HG03175 (cell line): ENCODE data around the gene PXDN.
"Not testable (repeated sequence)": the region's sequence is repeated elsewhere in the genome, so short reads cannot be mapped to it uniquely, and the experiment has no call there.

ENCODE experiments used
- ATAC-seq: cut with Tn5 transposase; IDR thresholded peaks from one replicate; pipeline ENCODE4 v1.9.1; 2021; ENCODE audit warnings: mild to moderate bottlenecking, moderate library complexity; ENCODE audit not compliant: unreplicated experiment

PXDN gene

GRCh38 chr2:1688161-1688560 is 56.2 kb downstream of the PXDN start:
- ATAC-seq: no peak

DNA sequence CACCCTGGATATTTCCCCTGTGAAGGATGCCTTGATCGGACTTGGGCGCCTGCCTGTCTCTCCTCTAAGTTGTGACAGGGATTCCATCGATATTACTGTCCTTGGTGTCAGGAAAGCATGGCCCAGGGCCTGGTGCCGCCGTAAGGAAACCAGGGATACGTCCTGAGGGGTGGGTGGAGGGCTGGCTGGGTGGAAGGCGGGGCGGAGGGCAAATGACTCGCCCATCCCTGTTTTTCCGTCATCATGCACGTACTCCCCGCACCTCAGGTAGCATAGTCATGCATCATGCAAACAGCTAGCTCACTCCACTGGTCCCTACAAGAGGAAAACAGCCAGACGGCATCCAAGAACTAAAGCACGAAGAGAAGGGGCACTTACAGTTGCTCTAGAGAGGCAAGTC is 57.1 kb downstream of the PXDN start:
- no peak for ATAC-seq

GRCh38 chr2:1686784-1687105 is 57.6 kb downstream of the PXDN start:
- no peak for ATAC-seq

DNA sequence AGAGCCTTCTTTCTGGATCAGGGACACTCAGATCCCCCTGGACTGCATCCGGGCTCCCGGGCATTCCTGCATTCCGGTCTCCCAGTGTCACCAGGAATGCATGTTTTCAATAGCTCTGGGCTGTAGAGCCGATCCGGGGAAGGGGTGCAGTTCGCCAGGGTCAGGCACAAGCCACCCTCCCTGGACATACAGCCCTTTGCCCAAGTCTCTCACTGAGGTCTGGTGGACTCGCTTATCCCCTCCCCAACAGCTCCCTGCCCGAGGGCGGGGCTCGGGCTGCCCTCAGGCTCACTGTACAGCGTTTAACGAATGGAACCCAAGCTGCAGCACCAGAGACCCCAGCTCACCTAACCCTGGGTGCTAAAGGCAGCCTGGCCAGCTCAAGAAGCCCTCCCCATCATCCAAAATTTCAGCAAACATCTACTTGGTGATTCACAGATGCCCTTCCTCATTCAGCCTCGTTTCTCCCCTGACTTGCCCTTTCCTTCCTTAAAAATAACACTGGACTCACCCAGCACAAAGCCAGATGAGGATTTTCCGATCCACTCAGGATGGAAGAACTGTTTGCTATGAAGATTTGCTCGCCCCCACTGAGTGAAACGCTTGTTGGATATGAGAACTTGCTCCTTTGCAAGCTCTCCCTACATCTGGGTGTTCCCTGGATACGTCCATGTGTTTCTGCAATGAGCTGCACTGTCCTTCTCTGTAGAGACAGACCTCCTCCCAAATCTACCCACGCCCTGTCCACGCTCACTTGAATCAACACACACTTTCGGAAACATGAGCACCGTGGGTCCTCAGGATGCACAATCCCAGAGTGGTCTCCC is 58.1 kb downstream of the PXDN start:
- no peak for ATAC-seq

- ATAC-seq: no peak
Measured at GRCh38 chr2:1685078-1685956, 59.0 kb downstream of the PXDN start.

GRCh38 chr2:1683297-1683696 is 61.0 kb downstream of the PXDN start:
- no peak for ATAC-seq

DNA sequence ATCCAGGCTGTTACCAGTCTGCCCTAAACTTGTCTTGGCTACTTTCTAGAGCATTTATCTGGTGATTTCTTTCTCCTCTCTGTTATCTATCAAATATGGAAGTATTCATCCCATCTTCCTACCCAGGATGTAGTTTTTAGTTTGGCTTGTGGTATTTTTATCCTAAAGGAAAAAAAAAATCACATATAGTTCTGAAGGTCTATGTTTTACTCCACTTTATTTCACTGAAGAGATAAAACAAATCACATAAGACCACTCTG is 62.2 kb downstream of the PXDN start:
- no peak for ATAC-seq

GRCh38 chr2:1681323-1682180 is 62.8 kb downstream of the PXDN start:
- no peak for ATAC-seq

- no peak for ATAC-seq
Measured at GRCh38 chr2:1681017-1681318, 63.3 kb downstream of the PXDN start.

- no peak for ATAC-seq
Measured at GRCh38 chr2:1680222-1681016, 63.9 kb downstream of the PXDN start.

GRCh38 chr2:1679488-1680039 is 64.8 kb downstream of the PXDN start:
- ATAC-seq: not testable (repeated sequence)

DNA sequence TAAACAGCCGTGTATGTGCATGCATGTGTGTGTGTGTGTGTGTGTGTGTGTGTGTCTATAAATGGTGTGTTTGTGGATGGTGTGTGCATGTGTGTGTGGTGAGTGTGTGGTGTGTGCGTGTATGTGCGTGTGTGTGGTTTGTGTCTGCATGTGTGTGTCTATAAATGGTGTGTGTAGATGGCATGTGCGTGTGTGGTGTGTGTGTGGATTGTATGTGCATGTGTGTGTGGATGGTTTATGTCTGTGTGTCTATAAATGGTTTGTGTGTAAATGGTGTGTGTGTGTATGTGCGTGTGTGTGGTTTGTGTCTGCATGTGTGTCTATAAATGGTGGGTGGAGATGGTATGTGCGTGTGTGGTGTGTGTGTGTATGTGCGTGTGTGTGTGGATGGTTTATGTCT is 65.2 kb downstream of the PXDN start:
- ATAC-seq: not testable (repeated sequence)

DNA sequence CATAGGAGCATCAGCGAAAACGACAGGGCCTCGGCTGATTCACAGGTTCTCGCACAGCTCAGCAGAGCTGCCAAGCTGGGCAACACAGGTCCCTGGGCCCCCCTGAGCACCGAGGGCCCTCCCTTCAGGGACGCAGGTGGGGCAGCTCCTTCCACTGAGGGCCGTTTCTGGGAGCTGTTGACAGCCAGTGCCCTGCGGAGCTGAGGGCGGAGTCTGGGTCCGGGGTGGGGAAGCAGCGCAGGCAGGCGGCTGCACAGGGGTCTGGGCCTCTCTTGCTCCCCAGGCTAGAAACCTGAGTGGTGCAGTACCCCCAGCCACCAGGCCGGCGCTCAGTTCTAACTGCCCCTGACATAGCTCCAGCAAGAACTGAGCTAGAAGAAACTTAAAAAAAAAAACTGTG is 65.7 kb downstream of the PXDN start:
- ATAC-seq: no peak

DNA sequence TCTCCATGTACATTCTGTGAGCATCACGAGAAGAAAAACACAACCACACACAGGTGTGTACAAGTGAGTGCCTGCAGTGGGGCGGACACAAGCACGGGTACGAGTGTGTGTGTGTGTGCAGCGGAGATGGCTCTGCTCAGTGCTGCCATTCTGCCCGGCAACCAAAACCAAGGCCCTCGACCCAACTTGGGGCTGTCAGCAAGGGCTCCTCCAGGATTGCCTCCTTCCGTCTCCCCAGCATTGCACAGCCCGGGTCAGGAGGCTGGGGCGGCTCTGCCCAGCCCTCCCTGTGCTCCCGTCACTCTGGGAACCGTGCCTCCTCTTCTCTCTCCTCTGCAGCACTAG is 66.5 kb downstream of the PXDN start:
- ATAC-seq: no peak

DNA sequence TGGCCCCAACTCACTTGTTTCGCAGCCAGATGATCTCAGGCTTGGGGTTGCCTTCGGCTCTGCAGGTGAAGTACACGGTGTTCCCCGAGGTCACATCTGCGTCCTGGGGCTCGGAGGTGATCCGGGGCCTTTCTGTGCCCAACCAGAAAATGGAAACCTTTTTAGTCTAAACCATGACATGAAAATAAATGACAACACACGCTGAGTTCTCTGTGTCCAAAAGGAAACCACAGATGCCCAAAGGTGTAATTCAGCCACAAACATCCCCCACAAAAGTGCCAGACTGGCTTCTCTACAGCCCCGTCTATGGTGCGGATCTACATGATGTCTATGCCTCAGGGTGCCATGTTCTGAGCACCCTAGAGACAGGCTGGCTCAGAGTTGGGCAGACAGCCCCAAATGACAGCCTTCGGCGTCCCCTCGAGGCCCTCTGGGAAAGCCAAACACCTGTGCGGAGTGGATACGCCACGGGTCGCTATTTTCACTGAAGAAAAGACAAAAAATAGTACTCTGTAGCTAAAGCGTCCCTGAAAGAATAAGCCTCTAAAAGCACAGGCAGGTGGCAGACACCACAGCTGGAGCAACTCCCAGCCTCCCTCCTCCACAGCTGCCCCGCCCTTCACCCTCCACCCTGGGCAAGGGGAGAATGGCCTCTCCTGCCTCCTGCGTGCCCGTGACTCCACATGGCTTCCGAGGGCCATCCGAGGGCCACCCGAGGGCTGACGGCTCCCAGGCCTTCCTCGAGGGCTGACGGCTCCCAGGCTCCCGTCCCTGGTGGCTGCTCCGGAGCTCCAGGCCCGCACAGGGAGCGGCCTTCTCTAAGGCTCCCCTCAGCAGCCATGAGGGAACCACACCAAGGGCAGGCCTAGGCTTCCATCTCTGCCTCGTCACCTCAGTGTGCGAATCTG is 67.1 kb downstream of the PXDN start:
- ATAC-seq: no peak

DNA sequence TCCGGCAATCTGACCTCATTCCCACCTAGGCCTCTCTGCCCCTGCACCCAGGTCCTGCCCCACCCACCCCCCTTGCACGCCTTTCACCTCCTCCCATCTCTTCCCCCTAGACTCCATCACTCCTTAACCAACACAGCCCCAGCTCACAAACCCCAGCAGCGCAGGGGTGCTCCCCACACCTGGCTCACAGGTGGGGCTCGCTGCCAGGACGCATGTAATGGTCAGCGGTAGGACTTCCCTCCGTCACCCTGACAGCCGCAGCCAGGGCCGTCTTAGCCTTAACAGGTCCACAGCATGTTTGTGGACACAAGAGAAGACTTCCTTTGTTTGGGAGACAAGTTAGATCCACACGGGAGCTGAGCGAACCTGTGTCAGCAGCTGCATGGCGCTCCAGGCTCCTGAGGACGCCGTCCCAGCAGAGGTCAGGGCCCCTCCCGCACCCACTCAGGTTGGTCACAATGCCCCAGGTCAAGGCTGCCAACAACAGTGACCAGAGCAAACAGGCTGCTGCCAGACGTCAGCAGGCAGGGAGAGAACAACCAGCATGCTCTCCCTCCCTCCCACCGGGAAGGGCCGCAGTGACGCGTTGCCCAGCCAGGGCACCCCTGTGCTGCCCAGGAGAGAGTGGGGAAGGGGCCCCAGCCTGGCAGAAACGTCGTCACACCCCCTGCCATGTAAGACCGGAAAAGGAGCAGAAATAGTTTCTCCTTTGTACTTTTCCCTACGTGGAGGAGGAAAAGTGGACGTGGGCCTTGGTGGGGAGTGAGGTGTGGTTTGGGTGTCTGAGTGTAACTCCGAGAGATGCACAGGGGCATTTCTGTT is 68.0 kb downstream of the PXDN start:
- ATAC-seq: no peak

GRCh38 chr2:1675633-1676032 is 68.7 kb downstream of the PXDN start:
- ATAC-seq: no peak

DNA sequence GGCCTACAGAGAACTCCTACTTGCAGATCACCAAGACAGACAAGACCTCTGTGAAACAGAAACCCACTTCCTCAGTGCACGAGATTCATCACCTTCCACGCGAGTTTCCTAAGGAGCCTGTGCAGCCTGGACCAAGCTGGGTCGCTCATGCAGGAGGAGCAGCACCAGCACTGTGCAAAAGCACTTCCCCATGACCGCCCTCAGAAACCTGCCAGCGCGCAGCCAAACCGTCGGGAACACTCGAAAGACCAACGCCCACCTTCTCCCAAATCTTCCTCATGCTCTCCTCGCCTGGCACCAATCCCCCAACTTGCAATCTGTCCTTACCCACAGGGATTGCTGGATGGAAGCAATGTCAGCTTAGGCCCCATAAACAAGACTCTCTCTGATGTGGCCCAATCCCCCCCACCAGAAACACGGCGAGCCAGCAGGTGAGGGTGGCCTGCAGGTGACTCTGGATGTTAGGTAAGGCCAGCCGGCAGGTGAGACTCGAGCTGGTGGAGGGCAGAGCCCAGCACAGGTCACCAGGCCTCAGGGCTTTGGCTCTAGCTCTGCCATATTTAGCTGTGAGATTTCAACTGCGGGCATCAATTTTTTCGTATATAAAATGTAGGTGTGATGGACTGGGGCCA is 69.4 kb downstream of the PXDN start:
- no peak for ATAC-seq
